ENCODE measurements around the gene ALDOB. TPM values are rescaled to one million over a fixed set of nuclear protein-coding genes. Genes with fewer than 3 reads are reported as not detected.

Gene ALDOB
- total RNA-seq, result not detected in 2 replicates

DNA sequence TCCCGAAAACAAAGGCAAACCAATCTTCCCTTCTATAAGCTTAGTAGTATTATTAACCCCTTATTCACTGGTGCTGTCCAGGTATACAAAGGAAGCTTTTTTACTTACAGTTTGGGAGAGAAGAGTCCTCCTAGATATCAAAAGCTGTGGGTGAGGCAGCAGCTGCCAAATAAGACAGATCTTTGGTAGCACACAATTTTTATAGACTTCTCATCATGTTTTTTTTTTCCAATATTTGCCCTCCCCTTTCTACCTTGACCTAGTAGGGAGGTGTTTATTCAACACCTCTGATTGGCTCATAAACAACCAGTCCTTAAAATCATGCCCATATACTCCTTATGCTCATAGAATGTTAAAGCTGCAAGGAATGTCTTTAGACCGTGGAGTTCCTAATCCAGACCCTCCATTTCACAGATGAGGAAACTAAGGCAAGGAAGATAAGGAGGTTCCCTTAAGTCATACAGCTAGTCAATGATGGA is at the start of gene ALDOB:
TSS of gene ALDOB (minus strand) at position 174 of the 479 bp plus-strand sequence. CDS start 4,887 bp downstream, outside the sequence.

GRCh38 chr9:101398068-101398929 is 37.3 kb downstream of the ALDOB start, which contains the start of the genes MRPL50 and ZNF189:
Gene MRPL50, minus strand, starts transcription at chr9:101398618. Its CDS starts 26 bp downstream, at chr9:101398592.
Gene ZNF189, plus strand, starts transcription at chr9:101398851. Its CDS starts 306 bp downstream, at chr9:101399157.

GRCh38 chr9:101384873-101385536 is 50.6 kb downstream of the ALDOB start, which contains the start of gene BAAT:
Gene BAAT, minus strand, starts transcription at chr9:101385006. Its CDS starts 13,602 bp downstream, at chr9:101371404.

Other genes with a start within 250 kb of the ALDOB start
- not detected in 2 replicates for gene BAAT, start 50.8 kb downstream of the ALDOB start, total RNA-seq
- 9.9 and 10.1 TPM in 2 replicates for gene MRPL50, start 37.2 kb downstream of the ALDOB start, total RNA-seq
- gene ZNF189, start 36.9 kb downstream of the ALDOB start, total RNA-seq, result 9.4 and 11.7 TPM in 2 replicates
- gene RNF20, start 98.1 kb upstream of the ALDOB start, total RNA-seq, result 17.4 and 18.7 TPM in 2 replicates
- not detected in 2 replicates for gene PPP3R2, start 159.2 kb upstream of the ALDOB start, total RNA-seq

All from mammary microvascular endothelial cell (primary cell).